NCI-H2196 (cell line): ENCODE results near the gene SAXO2.
"Not testable (repeated sequence)": the region's sequence is repeated elsewhere in the genome, so short reads cannot be mapped to it uniquely, and the experiment has no call there.

Source experiments
- DNase-seq: peaks from one replicate; lab custom pipeline; 2025; ENCODE audit not compliant: unreplicated experiment; lab: John Stamatoyannopoulos, UW

SAXO2 gene

DNA sequence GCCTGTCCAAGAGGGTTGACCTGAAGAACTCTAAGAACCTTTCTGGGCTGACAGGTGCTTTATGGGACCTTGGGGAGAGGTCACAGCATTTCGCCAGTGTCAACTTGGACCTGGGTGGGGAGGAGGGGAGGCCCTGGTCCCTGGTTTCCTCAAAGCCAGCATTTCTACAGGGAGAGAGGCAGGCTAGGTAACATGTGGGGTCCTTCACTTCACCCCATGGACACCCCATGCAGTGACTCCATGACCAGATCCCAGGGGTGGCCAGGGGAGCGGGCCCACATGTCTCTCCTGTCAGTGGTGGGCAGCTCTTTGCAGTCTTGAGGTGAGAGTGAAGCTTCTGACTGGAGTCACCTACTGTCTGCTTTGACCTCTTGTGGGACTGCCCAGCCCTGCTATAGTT is 50.8 kb downstream of the SAXO2 start:
- no peak for DNase-seq

DNA sequence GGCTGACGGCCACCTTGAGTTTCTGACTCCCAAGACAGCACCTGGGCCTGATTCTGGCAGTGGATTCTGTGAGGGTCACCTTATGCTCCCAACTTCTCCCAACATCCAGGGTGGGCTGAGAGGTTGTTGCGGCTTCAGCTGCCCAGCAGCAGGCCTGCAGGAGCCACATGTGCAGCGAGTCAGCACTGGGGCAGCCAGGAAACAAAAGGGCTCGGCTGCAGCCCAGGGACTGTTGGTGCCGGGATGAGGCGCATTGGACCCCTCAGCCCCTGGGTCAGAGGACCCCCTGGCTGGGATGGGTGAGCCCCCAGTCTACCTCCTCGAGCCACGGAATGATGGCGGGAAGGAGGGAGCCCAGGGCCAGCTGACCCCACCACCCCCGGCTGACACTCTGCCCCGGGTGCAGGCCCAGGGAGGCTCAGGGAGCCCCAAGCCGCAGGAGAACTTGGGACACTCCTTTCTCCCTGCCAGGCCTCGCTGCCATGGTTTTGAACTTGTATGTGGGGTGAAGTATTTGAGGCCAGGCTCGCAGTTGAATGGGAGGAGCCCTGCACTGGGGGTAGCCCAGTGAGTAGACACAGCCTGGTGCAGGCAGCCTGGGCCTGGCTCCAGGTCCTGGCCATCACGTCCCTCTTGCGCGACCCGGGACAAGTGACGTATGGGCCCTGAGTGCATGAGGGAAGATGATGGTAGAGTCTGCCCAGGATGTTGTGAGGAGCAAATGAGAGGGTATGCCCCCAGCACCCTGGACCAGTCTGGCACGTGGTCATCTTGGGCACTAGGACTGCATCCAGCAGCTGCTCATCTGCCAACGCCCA is 51.5 kb downstream of the SAXO2 start:
- DNase-seq: not testable (repeated sequence)

DNA sequence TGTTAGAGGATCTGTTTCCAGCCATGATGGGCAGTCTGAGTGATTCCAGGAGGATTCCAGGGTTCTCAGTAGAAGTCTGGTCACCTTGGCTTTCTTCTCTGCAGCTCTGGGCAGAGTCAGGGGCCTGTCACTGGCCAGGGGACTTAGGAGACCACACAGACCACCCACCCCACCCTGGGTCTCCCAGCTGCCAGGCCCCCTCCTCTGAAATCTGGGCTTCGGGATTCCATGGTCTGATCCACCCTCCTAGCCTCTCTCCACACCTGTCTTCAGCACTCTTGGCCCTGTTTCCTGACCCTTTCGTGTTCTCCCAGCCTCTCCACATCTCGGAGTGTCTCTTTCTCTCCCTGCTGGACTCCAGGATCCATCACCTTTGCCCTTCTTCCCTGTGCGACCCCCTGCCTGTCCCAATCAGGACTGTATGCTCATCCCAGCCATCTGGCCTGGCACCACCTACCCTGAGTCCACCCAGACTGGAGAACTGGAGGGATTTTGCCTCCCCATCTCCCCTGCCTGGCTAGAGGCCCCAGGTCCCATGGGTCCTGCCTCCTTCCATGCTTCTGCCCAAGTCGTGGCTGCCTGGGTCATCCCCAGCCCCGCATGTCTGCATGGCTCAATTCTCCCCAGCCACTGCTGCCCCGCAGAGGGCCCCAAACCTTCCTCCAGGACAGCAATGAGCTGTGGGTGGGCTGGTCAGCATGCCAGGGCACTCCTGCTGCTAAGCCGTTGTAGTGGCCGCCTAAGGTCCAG is 52.3 kb downstream of the SAXO2 start:
- DNase-seq: no peak

DNA sequence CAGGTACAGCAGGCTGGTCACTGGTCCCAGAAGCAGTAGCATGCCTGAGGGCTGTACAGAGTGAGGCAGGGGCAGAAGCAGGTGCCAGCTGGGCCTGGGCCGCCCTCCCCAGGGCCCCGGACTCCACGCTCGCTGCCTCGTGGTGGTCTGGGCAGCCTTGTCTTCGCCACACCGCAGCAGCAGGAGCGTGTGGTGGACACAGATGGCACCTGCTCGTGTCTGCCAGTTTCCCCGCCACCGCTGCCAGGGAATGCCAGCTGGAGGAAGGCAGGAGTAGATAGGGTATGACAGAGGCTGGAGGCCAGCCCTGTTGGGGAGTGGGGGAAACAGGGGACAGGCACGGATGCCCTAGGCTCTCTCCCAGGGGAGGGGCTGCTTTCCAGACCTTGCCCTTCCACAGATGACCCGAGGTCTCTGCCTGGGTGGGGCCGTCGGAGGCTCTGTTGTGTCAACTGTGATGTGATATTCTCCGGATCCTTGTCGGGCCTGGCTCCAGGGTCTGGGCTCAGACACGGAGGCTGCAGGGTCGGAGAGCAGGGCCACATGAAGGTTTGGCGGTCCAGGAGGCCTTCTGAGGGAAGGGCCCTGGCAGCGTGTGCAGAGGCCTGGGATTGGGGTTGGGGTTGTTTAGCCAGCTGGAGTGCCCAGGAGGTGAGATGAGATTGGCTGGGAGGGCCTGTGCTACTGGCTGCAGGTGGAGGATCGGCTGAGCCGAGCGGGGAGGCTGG is 53.1 kb downstream of the SAXO2 start:
- no peak for DNase-seq

DNA sequence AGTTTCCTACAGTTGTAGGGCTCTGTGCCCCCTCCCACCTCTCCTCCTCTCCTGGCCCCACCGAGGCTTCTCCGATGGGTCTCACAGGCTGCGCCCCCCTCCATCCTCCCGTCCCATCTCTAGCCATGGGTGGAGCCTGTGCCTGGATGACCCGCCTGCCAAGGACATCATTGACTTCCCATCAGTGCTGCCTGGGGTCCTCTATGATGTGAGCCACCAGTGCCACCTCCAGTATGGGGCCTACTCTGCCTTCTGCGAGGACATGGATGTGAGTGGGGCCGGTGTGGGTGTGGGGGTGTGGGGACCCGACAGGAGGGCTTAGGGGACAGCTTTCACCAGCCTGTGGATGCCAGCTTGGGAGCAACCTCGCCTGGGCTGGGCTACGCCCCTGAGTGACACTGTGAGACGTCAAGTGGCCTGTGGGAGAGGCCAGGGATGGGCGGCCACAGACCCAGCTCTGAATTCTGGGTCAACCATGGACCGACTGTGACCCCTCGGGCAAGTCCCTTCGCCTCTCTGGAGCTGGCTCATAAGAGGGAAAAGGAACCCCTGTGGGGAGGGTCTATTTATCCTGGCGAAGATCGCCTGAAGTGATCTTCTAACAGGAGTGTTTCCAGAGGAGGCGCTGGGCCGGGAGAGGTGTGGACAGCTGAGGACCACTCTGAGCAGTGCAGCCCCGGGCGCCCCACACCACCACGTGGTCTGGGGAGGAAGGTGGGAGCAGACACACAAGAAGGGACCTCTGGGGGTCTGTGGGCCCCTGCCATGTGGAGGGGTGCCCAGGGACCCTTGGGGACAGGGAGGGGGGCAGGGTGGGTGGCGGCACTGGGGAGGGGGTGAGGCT is 53.9 kb downstream of the SAXO2 start:
- not testable (repeated sequence) for DNase-seq

DNA sequence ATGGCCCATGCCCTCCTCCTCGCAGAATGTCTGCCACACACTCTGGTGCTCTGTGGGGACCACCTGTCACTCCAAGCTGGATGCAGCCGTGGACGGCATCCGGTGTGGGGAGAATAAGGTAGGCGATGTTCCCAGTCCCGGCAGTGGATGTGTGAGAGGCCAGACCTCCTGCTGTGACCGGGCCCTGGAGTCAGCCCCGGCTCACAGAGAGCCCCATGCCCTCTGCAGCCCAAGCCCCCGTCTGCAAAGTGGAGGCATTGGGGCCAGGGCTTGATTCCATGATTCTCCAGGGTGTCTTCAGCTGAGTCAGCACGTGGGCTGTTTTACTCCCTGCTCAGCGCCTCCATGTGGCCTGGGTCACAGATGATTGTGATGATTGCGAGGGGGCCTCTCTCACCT is 54.5 kb downstream of the SAXO2 start:
- DNase-seq: no peak

DNA sequence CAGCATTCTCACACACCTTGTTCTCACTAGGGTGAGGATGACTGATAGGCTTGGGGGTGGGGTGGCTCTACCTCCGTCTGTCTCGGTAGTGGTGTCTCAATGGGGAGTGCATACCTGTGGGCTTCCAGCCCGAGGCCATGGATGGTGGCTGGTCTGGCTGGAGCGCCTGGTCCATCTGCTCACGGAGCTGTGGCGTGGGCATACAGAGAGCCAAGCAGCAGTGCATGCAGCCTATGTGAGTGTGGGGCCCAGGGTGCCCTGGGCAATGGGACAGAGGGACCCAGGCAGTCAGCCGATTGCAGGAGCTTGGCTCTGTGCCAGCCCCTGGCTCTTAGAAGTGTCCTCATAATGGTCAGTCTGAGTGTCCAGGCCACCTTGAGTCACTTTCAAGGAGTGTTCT is 54.9 kb downstream of the SAXO2 start:
- not testable (repeated sequence) for DNase-seq

DNA sequence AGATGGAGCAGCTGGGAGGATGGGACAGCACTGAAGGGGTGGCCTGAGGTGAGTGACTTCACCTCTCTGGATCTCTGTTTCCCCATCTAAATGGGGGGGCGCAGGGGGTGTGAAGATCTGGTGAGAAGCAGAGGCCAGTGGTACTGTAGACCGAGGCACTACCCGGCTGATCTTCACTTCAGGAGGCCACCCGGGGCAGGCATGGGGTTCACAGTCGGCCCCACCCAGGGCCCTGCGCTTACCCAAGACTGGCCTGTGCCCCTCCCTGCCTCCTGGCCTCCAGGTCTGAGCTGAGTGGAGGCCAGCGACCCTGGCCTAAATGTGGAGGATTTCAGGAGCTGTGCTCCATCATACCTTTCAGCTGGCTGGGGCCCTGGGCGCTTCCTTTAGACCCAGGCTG is 55.7 kb downstream of the SAXO2 start:
- not testable (repeated sequence) for DNase-seq

DNA sequence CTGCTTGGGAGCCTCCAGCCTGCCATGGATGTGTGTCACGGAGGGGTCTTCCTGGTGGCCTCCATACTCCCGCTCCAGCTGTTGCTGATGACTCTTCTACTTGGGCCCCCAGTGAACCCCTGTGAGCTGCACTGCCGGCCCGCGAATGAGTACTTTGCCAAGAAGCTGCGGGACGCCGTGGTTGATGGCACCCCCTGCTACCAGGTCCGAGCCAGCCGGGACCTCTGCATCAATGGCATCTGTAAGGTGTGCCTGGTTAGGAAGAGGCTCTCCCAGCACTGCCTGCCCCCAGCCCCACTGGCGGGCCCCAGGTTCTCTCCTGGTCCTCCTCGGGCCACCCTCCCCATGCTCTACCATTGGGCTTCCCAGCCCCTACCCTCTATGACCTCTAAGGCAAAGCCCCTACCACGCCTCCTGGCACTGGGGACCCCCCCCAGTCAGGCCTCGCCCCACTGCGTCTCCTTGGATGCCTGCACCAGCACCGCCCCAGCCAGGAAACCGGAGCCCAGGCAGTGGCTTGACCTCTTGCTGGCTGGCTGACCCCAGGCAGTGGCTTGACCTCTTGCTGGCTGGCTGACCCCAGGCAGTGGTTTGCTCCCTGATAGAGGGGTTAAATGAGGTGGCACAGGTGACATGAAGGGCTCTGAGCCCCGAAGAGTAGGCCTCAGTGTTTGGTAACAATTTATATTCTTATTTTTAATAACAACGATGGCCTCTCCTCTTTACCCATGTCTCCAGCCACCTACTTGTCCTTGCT is 57.1 kb downstream of the SAXO2 start:
- not testable (repeated sequence) for DNase-seq

DNA sequence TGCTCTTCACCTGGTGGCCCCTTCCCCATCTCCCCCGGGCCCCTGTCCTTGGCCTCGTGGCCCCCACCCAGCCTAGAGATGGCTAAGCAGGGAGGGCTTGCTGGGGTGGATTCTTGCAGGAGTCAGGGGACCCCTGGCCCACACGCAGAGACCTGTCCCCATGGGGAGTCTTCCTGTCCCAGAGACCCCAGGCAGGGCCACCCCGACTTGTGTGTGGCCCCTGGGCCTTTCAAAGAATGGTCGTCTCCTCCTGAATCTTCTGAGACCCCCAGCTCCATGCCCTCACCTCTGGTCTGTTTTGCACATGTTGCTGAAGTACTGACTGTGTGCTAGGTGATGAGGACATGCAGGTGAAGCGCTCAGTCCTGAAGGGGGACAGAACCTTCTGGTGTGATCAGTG is 58.2 kb downstream of the SAXO2 start:
- DNase-seq: not testable (repeated sequence)

DNA sequence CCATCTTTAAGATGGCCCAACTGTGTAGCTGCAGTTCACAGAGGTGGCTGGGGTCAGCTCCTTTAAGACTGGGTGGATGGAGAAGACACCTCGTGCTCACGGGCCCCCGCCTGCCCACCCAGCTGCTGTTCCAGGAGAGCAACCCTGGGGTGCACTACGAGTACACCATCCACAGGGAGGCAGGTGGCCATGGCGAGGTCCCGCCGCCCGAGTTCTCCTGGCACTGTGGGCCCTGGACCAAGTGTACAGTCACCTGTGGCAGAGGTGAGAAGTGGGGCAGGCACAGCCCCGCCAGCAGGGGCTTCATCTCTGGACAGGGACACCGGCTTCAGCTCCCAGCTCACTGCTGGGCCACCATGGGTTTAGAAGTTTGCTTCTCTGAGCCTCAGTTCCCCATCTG is 59.9 kb downstream of the SAXO2 start:
- not testable (repeated sequence) for DNase-seq

DNA sequence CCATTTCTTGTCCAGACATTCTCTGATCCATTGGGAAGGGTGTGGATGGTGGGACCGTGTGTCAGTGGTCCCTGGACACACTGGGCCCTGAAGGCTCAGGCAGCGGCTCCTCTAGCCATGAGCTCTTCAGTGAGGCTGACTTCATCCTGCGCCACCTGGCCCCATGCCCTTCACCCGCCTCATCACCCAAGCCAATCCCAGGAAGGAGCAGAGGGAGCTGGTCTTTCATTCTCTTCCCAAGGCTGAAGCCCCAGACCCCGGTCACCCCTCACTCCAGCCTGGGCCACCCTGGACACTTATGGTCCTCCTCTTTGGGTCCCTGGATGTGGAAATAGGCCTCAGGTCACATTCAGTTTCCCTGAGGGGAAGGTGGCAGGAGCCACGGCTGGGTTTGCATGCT is 62.2 kb downstream of the SAXO2 start:
- DNase-seq: not testable (repeated sequence)

DNA sequence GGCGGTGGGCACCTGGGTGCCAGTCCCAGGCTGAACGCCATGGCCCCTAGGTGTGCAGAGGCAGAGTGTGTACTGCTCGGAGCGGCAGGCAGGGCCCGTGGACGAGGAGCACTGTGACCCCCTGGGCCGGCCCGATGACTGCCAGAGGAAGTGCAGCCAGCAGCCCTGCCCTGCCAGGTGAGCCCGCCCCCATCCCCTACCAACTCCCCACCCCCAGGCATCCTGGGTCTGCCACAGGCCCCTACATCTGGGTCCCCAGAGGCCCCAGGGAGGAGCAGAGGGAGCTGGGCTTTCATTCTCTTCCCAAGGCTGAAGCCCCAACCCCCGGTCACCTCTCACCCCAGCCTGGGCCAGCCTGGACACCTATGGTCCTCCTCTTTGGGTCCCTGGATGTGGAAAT is 63.0 kb downstream of the SAXO2 start:
- DNase-seq: not testable (repeated sequence)

DNA sequence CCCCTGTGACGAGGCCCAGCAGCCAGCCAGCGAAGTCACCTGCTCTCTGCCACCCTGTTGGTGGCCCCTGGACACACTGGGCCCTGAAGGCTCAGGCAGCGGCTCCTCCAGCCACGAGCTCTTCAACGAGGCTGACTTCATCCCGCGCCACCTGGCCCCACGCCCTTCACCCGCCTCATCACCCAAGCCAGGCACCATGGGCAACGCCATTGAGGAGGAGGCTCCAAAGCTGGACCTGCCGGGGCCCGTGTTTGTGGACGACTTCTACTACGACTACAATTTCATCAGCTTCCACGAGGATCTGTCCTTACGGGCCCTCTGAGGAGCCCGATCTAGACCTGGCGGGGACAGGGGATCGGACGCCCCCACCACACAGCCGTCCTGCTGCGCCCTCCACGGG is 64.3 kb downstream of the SAXO2 start:
- DNase-seq: not testable (repeated sequence)

DNA sequence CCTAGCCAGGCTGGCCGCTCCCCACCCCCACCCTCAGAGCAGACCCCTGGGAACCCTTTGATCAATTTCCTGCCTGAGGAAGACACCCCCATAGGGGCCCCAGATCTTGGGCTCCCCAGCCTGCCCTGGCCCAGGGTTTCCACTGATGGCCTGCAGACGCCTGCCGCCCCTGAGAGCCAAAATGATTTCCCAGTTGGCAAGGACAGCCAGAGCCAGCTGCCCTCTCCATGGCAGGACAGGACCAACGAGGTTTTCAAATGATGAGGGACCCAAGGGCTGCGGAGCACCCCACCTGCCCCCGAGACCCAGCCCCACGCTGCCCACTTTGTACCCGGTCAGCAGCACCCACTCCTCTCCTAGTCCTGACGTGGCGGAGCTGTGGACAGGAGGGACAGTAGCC is 64.8 kb downstream of the SAXO2 start:
- not testable (repeated sequence) for DNase-seq

DNA sequence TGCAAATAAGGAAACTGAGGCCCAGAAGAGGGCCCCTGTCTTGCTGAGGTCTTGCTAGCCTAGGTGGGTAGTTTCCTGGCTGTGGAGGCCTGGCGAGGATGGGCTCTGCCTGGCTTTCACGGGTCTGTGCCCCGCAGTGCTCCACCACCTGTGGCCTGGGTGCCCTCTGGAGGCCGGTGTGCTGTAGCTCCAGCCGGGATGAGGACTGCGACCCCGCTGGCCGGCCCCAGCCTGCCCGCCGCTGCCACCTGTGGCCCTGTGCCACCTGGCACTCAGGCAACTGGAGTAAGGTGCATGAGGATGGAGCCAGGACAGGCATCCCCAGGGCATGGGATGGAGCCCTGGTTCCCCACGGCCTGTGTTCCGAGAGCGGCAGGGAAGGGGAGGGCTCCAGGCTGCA is 66.4 kb downstream of the SAXO2 start:
- not testable (repeated sequence) for DNase-seq

DNA sequence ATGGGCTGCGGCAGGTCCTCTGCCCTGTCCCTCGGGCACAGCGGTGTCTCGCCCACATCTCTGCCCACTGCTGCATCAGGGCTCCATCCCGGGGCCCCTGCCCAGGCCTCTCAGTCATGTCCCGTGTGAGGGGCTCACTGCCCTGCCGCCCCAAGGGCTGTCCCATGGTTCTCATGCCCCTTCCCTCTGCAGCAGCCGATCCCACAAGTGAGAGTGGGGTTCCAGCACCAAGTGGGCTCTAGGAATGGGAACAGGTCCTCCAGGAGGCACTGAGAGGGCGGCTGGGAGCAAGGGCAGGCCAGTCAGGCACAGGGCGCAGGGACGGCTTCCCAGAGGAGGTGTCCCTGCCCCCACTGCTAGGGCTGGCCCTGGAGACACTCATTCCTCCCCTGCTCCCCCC is 68.3 kb downstream of the SAXO2 start:
- not testable (repeated sequence) for DNase-seq

DNA sequence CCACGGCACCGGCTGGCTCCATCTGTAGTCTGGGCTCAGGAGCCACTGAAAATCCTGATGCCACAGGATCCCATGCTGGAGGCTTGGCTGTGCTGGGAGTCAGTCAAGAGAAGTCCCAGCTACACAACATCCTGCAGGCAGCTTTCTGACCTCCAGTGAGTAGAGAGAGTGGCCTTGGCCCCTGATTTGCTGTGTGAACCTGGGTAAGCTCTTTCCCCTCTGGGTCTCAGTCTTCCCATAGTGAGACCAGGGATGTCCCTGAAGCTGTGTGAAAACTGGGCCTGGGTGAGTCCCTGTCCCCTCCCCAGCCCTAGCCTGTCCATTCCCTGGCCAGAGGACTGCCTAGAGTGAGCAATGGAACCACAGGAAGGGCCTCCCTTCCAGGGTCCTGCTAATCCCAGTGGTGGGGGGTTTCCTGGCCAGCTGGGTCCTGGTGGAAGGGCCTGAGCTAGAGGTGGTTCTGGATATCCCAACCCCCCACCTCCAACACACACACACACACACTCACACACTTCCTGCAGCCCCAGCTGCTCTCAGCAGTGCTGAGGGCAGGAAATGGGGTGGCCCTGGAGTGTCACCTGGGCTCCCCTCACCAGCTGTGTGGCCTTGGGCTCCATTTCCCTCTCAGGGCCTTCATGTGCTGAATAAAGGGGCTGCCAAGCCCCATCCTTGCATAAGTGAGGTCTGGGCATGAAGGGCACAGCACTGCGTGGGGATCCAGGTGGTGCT is 69.1 kb downstream of the SAXO2 start:
- DNase-seq: not testable (repeated sequence)
